ENCODE results near the gene ELMOD2.

GRCh38 chr4:140556372-140557085 lies 32.6 kb downstream of the ELMOD2 start:
- no peak for TF ChIP-seq MXI1 (conservative IDR thresholded peaks at IDR 0.05; ENCODE audit: poor library complexity, severe bottlenecking)
- TF ChIP-seq, protein P1, sequence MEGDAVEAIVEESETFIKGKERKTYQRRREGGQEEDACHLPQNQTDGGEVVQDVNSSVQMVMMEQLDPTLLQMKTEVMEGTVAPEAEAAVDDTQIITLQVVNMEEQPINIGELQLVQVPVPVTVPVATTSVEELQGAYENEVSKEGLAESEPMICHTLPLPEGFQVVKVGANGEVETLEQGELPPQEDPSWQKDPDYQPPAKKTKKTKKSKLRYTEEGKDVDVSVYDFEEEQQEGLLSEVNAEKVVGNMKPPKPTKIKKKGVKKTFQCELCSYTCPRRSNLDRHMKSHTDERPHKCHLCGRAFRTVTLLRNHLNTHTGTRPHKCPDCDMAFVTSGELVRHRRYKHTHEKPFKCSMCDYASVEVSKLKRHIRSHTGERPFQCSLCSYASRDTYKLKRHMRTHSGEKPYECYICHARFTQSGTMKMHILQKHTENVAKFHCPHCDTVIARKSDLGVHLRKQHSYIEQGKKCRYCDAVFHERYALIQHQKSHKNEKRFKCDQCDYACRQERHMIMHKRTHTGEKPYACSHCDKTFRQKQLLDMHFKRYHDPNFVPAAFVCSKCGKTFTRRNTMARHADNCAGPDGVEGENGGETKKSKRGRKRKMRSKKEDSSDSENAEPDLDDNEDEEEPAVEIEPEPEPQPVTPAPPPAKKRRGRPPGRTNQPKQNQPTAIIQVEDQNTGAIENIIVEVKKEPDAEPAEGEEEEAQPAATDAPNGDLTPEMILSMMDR (IDR thresholded peaks at IDR 0.05; ENCODE audit: poor library complexity, severe bottlenecking): no peak
- TF ChIP-seq REST (IDR thresholded peaks at IDR 0.05; ENCODE audit: borderline replicate concordance): no peak

Measured in neural cell (in vitro differentiated cells).